ENCODE results near the gene LRCH1.

The LRCH1 gene

DNA sequence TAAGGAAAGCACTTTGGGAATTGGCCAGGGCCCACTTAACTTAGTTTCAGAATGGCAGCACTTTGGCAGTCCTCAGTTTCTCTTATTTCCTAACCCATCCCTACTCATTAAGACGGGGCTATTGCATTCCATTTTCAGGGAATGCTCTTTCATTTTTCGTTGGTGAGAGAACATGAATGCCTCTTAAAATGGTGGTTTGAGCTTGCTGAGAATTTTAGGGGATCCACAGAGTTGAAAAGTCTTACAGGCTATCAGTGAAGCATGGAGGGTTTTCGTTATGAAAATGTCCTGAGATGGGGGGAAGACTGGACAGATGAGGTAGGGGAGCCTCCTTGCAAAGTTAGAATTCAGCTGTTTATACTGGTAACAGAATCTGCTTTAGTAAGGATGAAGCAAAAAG, 71.4 kb downstream of the LRCH1 start:
- TF ChIP-seq, protein P1, sequence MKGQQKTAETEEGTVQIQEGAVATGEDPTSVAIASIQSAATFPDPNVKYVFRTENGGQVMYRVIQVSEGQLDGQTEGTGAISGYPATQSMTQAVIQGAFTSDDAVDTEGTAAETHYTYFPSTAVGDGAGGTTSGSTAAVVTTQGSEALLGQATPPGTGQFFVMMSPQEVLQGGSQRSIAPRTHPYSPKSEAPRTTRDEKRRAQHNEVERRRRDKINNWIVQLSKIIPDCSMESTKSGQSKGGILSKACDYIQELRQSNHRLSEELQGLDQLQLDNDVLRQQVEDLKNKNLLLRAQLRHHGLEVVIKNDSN (IDR thresholded peaks at IDR 0.05) = no peak
- TF ChIP-seq EP300 (IDR thresholded peaks at IDR 0.05; ENCODE audit: borderline replicate concordance) (no peak), RAD21 (IDR thresholded peaks at IDR 0.05; ENCODE audit: low read depth) (no peak), CEBPB (IDR thresholded peaks at IDR 0.05) (no peak), ZBTB7A (IDR thresholded peaks at IDR 0.05; ENCODE audit: low read depth) (no peak), TCF12 (IDR thresholded peaks at IDR 0.05; ENCODE audit: low read depth) (no peak), TAF1 (IDR thresholded peaks at IDR 0.05; ENCODE audit: low read depth) (no peak), CREB1 (IDR thresholded peaks at IDR 0.05; ENCODE audit: low read depth) (no peak), FOXM1 (IDR thresholded peaks at IDR 0.05; ENCODE audit: borderline replicate concordance, low read depth) (no peak), TEAD4 (IDR thresholded peaks at IDR 0.05) (no peak), YY1 (IDR thresholded peaks at IDR 0.05; ENCODE audit: low read depth) (no peak), NFIC (IDR thresholded peaks at IDR 0.05) (no peak), EGR1 (IDR thresholded peaks at IDR 0.05) (no peak)
- TF ChIP-seq, protein P2, sequence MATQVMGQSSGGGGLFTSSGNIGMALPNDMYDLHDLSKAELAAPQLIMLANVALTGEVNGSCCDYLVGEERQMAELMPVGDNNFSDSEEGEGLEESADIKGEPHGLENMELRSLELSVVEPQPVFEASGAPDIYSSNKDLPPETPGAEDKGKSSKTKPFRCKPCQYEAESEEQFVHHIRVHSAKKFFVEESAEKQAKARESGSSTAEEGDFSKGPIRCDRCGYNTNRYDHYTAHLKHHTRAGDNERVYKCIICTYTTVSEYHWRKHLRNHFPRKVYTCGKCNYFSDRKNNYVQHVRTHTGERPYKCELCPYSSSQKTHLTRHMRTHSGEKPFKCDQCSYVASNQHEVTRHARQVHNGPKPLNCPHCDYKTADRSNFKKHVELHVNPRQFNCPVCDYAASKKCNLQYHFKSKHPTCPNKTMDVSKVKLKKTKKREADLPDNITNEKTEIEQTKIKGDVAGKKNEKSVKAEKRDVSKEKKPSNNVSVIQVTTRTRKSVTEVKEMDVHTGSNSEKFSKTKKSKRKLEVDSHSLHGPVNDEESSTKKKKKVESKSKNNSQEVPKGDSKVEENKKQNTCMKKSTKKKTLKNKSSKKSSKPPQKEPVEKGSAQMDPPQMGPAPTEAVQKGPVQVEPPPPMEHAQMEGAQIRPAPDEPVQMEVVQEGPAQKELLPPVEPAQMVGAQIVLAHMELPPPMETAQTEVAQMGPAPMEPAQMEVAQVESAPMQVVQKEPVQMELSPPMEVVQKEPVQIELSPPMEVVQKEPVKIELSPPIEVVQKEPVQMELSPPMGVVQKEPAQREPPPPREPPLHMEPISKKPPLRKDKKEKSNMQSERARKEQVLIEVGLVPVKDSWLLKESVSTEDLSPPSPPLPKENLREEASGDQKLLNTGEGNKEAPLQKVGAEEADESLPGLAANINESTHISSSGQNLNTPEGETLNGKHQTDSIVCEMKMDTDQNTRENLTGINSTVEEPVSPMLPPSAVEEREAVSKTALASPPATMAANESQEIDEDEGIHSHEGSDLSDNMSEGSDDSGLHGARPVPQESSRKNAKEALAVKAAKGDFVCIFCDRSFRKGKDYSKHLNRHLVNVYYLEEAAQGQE (IDR thresholded peaks at IDR 0.05; ENCODE audit: low read depth) = no peak
- TF ChIP-seq, protein P3, sequence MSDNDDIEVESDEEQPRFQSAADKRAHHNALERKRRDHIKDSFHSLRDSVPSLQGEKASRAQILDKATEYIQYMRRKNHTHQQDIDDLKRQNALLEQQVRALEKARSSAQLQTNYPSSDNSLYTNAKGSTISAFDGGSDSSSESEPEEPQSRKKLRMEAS (IDR thresholded peaks at IDR 0.05) = no peak

DNA sequence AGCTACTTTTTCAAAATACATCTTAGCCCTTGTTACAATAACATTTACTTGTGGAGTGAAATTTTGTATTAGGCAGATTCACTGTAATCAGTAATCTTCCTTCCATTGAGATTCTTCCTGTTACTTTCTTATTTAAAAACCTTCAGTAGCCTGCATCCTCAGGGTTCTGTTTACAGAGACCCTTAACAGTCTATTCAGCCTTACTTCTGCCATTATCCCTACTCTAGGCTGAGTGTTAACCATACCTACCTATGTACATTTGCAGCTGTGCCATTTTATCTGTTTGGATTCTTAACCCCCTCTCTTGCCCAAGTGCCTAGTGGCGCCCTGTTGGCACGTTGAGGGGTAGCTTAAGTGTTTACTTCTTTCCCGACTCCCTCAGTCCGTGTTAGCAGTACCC, 71.9 kb downstream of the LRCH1 start:
- TF ChIP-seq RAD21 (IDR thresholded peaks at IDR 0.05; ENCODE audit: low read depth) = no peak
- no peak for TF ChIP-seq TEAD4 (IDR thresholded peaks at IDR 0.05)
- TF ChIP-seq CEBPB (IDR thresholded peaks at IDR 0.05) = no peak
- no peak for TF ChIP-seq TAF1 (IDR thresholded peaks at IDR 0.05; ENCODE audit: low read depth)
- no peak for TF ChIP-seq TCF12 (IDR thresholded peaks at IDR 0.05; ENCODE audit: low read depth)
- TF ChIP-seq FOXM1 (IDR thresholded peaks at IDR 0.05; ENCODE audit: borderline replicate concordance, low read depth) = no peak
- no peak for TF ChIP-seq CREB1 (IDR thresholded peaks at IDR 0.05; ENCODE audit: low read depth)
- TF ChIP-seq NFIC (IDR thresholded peaks at IDR 0.05) = no peak
- TF ChIP-seq, protein P2 (IDR thresholded peaks at IDR 0.05; ENCODE audit: low read depth) = no peak
- no peak for TF ChIP-seq EGR1 (IDR thresholded peaks at IDR 0.05)
- TF ChIP-seq EP300 (IDR thresholded peaks at IDR 0.05; ENCODE audit: borderline replicate concordance) = no peak
- TF ChIP-seq, protein P1 (IDR thresholded peaks at IDR 0.05) = no peak
- TF ChIP-seq, protein P3 (IDR thresholded peaks at IDR 0.05) = no peak
- TF ChIP-seq ZBTB7A (IDR thresholded peaks at IDR 0.05; ENCODE audit: low read depth) = no peak
- TF ChIP-seq YY1 (IDR thresholded peaks at IDR 0.05; ENCODE audit: low read depth) = no peak

DNA sequence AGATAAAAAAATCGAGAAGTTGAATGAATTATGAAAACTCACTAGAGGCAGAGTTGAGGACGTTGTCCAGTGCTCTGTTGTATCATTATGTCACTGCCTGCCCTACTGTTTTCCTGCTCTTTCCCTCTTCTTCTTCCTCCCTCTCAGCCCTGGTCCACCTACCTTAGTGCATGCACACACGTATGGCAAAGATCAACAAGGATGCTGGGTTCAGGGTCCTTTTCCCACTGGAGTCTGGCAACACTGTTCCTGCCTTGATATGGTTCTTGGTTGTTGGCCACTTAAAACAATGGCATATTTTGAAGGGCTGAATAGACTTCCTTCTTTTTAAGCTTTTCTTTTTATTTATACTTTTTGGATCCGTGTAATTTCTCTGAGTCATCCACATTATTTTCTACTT, 74.5 kb downstream of the LRCH1 start:
- TF ChIP-seq NFIC (IDR thresholded peaks at IDR 0.05) (no peak), FOXM1 (IDR thresholded peaks at IDR 0.05; ENCODE audit: borderline replicate concordance, low read depth) (no peak), TEAD4 (IDR thresholded peaks at IDR 0.05) (no peak), ZBTB7A (IDR thresholded peaks at IDR 0.05; ENCODE audit: low read depth) (no peak)
- TF ChIP-seq, protein P2 (IDR thresholded peaks at IDR 0.05; ENCODE audit: low read depth) = no peak

DNA sequence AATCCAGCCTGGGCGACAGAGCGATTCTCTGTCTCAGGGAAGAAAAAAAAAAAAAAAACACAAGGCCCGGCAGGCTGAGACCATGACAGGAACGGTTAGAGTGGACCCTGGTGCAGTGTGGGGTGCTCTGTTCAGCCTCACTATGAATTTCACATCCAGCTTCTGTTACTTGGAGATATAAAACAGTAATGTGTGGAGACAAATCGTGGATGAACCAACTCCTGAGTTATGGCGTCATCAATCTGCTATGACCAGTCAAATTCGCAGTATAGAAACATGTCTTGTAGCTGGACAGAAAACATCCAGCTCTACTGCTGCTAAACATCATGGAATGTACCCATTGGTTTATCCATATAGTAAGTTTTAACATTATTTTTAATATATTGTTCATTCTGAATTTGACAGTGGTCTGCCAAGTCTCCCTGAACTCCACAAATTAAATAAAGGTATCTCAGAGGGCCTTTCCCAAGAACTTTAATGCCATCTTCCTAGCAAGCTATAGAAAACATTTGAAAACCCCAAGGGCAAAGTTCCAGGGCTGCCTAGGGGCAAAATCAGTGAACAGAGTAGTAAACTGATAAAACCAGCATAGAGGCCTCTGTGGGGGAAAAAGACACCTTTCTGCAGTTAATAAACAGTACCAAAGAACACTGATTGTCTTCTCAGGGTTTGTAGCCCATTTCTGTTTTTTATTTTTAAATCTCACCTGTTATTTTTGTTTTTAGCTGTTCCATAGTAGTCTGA, 75.8 kb downstream of the LRCH1 start:
- TF ChIP-seq ZBTB7A (IDR thresholded peaks at IDR 0.05; ENCODE audit: low read depth) = no peak
- no peak for TF ChIP-seq TCF12 (IDR thresholded peaks at IDR 0.05; ENCODE audit: low read depth)
- TF ChIP-seq FOXM1 (IDR thresholded peaks at IDR 0.05; ENCODE audit: borderline replicate concordance, low read depth) = no peak
